GM21528 (cell line): ENCODE data around the gene LRRC75B.
"Not testable (repeated sequence)": the region's sequence is repeated elsewhere in the genome, so short reads cannot be mapped to it uniquely, and the experiment has no call there.

Source experiments
- ATAC-seq: cut with Tn5 transposase; IDR thresholded peaks from one replicate; pipeline ENCODE4 v1.9.1; 2021; ENCODE audit warnings: mild to moderate bottlenecking, moderate library complexity; ENCODE audit not compliant: unreplicated experiment, low FRiP score

The LRRC75B gene

DNA sequence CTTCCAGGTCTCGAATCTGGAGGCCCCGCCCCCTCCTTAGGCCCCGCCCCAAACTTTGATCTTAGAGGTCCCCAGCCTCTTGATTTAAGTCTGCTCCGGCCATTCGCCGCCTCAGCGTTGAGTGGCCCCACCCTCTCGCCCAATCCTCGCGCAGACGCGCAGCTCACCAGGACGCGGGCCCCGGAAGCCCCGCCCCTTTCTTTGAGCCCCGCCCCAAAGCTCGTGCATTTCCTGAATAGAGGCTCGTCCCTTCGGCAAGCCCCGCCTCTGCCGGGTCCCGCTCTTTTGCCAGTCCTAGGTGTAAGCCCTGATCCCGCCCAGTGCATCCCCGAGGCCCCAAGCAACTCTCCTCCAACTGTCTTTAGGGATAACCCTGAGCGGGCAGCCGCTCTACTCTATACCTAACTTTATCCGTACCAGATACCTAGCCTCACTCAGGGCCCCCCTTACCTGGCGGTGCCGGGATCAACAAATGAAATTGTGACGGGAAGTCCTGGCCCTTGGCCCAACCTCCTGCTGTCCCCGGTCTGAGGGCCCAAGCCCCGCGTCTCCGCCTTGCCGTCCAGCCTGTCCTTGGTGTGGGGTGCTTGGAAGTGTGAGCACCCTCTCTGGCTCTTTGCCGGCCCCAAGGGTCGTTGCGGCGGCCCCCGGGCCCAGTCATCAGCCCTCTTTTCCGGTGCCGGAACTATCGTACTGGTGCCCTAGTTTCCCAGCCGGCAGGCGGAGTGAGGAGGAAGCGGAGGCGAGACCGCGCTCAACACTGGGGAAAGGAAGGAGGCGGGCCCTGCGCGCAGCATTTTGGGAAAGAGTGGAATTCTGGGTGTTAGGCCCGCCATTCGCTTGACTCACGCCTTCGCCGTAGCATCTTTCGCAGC, 37.5 kb downstream of the LRRC75B start, which contains the start of gene SNRPD3:
SNRPD3 (plus strand) TSS at position 835 of the 875 bp plus-strand sequence. CDS start 1,676 bp downstream, outside the sequence.
- ATAC-seq = peak; percentile 65

DNA sequence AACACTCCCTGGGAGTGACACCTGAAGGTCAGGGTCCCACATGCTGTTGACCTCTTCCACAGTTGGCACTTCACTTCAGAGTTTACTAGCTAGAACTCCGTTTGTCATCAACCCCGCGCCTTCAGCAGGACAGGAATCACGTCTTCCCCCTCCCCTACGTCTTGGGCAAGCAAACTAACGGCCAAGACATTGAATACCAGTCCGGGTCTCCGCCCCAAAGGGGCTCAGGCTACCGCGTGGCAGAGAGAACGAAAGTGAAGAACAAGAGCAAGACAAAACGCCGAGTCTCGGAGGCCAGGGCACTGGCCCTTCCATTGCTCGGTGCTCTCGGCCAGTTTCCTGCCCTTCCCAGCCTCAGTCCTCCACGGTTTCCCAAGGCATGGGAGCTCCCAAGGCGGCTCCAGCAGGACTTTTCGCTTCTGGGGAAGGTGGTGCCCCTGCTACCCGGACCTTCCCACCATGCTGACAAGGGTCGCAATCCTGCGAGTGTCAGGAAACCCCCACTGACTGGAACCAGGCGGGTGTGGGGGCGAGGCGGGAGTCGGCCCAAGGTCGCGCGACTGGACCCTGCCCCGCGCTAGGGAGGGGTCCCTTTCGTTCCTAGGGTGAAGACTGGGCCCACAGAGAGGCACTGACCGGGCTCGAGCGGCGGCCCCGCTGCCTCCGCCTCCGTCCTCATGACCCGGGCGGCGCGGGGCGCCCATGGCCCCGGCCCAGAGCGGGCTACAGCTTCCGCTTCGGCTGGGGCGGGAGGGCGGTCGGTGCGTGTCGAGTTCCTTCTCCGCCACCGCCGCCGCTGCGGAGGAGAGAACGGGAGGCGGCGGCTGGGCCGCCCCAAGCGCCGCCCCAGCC, 38.3 kb downstream of the LRRC75B start, which contains the start of gene GUCD1:
GUCD1 (minus strand) TSS at position 826 of the 852 bp plus-strand sequence; CDS start at position 679, 147 bp downstream.
- ATAC-seq = peak; percentile 17

DNA sequence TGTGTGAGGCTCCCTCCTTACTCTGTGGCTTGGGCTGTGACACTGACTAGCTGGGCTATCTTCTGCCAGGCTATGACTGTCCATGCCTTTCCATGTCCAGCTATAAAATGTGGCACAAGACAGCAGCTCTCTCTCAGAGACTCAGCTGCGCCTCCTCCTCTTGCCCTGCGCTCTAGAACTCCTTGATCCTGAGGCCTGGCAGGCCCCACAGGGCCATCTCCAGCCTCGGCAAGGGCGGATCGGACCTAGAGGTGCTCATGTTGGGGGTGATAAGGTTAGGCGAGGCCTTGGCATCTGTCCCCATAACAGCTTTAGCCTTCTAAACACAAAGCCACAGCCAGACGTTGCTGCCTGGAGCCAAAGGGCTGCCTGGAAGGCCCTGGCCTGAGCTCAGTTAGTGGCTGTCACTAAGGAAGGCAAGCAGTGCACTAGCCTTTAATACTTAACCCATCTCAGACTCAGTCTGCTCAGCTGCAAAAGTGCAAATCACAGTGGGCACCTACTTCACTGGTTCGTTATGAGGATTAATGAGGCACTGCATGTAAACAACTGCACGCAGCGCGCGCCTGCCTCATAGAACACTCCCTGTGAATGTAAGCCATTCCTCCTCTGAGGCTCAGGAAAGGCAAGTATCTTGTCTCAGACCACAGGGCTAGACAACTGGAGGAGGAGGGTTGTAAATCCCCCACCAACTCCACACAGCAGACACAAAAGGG, 39.1 kb downstream of the LRRC75B start:
- no peak for ATAC-seq

DNA sequence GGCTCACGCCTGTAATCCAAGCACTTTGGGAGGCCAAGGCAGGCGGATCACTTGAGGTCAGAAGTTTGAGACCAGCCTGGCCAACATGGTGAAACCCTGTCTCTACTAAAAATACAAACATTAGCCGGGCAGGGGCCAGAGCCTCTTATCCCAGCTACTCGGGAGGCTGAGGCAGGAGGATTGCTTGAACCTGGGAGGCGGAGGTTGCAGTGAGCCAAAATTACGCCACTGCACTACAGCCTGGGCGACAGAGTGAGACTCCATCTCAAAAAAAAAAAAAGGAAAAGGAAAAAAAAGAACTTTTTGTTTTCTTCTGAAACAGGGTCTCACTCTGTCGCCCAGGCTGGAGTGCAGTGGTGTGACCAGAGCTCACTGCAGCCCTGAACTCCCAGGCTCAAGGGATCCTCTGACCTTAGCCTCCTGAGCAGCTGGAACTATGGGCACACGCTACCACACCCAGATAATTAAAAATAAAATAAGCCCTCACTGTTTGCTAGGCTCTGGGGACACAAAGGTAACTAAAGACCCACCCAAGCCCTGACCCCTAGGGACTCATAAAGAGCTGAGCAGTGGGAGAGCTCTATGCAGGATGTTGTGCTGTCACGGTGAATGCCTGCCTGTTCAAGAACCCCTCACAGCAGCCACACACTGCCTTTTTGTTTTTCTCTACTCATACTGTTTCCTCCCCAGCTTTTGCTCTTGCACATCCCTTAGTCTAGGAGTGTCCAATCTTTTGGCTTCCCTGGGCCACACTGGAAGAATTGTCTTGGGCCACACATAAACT, 40.2 kb downstream of the LRRC75B start:
- not testable (repeated sequence) for ATAC-seq

DNA sequence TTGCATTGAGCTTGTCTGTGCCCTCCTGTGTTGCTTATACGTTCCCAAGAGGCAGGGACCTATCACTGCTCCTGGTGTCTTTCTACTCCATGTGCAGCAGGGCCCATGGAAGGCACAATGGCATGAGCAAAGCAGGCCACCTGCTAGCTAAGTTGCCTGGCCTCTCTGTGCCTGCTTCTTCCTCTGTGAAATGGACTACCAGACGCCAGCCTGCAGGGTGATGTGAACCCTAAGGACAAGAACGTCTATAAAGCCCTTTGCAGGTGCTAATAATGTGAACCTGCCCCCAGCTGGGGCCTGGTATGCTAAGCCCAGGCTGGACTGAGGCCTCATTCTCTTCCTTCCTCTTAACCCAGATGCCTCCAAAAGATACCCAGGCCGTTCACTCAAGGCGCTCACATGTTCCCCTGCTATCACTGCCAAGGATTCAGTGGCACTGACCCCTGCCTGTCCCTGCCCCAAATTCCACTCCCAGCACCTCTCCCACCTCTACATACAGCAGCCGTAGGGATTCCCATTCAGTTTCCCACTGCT, 41.9 kb downstream of the LRRC75B start:
- ATAC-seq = no peak

DNA sequence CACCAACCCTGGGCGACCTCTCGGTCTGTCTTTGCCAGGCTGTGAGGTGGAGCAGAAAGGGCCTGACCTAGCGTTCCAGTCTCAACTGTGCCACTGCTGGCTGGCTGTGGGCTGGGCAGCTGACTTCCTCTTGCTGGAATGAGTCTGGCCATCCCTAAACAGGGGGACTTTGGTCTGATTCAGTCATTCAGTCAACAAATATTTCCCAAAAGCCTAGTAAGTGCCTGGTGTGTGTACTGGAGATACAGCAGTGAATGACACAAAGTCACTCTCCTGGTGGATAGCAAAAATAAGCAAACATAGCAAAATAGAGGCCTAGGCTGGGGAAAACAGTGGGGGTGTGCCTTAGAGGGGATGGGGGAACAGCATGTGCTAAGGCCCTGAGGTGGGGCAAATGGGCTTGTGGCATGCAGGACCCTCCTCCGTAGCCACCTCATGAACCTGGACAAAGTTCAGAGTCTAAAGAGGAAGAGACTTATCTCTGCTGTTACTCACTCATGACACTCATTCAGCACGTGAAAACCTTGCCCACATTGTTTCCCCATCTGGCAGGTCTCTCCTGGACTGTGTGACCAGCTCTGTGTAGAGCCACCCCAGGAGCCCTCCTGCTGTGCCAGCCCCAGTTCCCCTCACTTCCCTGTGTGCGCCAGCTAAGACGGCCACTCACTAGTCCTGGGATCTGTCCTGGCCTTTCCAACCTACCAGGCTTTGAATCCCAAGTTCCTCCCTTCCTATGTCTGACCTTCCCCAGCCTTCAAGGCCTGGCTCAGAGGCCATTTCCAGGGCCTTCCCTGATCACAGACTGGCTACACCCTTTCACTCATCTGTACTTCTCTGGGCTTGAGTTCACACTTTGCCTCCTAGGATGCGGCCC, 42.6 kb downstream of the LRRC75B start:
- ATAC-seq = no peak

DNA sequence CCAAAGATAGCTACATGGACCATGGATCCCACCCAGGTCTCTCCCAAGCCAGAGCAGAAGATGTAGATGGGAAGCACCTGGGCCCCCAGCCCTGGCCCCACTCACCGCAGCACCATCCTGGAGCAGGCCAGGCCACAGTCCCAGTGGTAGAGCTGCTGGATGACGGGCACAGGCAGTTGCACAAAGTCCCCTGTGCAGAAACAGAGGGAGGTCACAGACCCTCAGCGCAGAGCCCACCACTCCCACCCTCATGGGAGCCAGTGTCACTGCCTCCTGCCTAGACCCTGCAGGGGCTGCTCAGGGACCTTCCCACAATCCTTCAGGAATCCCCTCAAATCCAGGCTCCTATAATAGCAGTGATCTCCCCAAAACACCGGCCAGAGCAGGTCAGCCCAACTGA, 44.1 kb downstream of the LRRC75B start:
- ATAC-seq = no peak

DNA sequence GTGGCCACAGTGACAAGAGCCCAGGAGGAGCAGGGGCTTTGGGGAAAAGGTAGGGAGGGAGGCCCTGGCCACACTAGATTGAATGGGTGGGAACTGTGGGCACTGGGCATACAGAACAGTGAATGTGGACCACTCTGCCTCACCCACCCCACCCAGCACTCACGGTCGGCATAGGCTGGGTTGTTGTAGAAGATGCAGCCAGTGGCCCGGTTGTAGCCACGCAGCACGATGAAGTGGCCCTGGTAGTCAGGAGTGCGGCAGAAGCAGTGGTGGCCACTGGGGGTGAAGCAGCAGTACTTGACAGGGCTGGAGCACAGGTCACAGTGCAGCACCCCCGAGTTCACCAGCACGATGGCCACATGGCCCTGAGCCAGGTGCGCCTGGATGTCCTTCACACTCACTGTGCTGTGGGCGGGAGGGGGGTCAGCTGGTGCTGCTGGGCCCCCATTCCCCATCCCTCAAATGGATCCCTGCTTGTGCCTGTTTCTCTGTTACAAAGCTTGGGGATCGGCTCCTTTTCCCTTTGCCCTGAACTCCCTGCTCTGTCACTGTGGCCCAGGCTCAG, 49.1 kb downstream of the LRRC75B start:
- ATAC-seq = no peak

DNA sequence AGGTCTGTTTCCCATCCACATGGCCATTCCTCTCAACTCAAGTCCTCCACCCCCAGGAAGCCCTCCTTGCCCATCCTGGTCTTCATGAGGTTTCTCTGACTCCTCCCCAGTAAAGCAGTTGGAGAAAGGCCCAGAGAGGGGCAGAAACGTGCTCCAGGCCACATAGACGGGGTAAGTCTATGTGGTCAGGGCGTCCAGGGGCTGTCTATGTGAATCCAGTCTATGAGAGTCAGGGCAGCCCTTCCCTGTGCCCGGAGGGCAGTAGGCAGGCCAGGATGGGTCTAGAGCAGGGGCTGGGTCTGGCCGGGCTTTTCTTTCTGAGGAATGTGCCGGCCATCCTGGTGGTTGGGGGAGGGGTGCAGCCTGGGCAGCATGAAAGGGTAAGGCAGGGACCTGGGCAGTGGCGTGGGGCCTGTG, 49.7 kb downstream of the LRRC75B start:
- no peak for ATAC-seq

DNA sequence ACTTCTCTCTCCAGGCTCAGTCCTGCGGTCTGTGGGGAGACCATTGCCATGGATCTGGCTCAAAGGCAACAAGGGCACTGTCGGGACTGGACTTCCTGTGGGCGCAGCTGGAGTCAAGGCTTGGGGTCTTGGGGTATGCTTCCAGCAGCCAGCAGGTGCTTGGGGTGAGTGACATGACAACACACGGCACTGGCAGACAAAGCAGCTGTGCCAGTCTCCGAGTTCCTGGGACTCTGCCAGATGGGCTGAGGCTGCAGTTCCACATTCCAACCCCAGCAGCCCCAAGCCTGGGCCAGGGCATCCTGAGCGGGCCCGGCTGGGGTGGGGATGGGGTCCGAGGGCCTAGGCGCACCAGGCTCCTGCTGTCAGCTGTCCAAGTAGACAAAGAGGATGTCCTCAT, 50.2 kb downstream of the LRRC75B start:
- ATAC-seq = no peak

DNA sequence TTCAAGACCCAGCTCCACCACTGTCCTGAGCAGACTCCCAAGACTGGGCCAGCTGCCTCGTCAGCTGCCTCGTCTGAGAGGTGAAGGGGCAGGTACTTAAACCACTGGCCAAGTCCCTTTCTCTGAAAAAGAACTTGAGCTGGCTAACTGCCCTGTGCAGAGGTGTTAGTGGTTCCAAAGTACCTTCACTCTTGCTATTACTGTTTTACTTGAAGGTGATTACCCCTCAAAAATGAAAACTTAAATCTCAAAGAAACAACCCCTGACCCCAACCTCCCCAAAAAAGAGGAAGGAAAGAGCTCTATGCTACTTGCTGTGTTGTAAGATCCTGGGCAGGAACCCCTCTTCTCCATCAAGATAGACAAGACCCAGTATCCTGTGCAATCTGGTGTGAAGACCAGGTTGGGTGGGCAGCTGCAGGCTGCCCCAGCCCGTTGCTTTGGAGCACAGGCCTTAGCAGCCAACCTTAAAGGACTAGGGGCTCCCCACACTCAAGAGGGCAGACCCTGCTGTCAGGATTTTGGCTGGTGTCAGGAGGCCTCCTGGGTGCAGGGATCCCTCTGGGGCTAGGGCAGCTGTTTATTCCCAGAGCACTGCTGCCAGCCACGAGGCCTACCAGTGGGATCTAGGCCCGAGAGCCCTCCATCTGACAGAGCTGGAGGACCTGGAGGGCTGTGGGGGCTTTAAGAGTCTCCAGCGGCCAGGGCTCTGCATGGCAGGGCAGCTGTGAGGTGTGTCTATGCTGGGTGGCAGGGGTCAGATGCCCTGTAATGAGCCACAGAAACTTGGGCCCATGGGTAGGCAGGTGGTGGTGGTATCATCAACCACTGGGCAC, 51.0 kb downstream of the LRRC75B start:
- ATAC-seq = no peak

DNA sequence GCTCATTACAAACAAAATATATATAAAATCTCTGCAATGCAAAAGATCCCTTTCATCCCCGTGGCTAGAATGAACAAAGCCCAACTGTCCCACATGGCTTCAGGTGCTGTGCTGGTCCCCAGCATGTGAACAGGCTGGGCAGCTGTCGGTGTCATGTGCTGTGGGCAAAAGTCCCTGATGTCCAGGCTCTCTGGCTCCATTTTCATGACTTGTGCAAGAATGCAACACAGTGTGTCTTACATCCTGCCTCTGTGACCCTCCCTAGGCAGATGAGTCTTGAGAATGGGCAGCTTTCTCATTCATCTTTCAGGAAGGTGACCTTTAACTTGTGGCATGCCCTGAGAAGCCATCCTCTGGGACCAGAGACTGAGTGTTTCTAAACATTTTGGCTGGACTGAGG, 52.4 kb downstream of the LRRC75B start:
- ATAC-seq = no peak

DNA sequence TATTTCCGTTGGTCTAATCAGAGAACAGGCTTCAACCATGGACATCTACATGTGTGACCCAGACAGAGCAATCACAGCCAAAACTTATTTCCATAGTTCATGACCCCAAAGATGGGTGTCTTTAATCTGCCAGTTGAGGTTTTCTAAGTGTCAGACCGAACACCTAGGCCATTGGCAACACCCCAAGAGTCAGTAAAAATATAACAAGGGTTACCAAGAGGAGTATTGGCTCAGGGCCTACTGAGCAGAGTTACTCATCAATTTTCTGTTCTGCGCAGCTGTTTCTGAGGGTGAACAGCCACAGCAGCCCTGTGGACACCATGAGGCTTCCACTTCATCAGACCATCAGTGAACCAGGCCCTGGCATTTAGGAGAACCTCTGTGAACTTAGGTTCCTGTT, 56.8 kb downstream of the LRRC75B start:
- no peak for ATAC-seq
